MM.1S (cell line): ENCODE data around the gene GPR17.

Source experiments
- DNase-seq: peaks from one replicate; pipeline ENCODE4 v3.0.0-alpha.2; 2015
- H2AFZ ChIP-seq: fragments of 300-600 bp; sonication (generic); 2 replicates; pipeline ENCODE4 v1.6.0; 2016; ENCODE audit warnings: antibody characterized with exemption, low read length
- H3F3A ChIP-seq: fragments of 300-600 bp; sonication (generic); 2 replicates; pipeline ENCODE4 v1.6.1; 2016; ENCODE audit warnings: mild to moderate bottlenecking, antibody characterized with exemption, low read length, moderate library complexity, mixed read lengths; ENCODE audit not compliant: insufficient read depth
- H3K27ac ChIP-seq: fragments of 300-600 bp; sonication (generic); 2 replicates; pipeline ENCODE4 v1.5.1; 2016; ENCODE audit warnings: mild to moderate bottlenecking, low read length
- H3K27me3 ChIP-seq: fragments of 300-600 bp; sonication (generic); replicated peaks from 2 replicates; pipeline ENCODE4 v1.6.0; 2016; ENCODE audit warnings: low read length; ENCODE audit not compliant: insufficient read depth
- H3K36me3 ChIP-seq: fragments of 300-600 bp; sonication (generic); replicated peaks from 2 replicates; pipeline ENCODE4 v1.6.1; 2016; ENCODE audit warnings: mild to moderate bottlenecking, low read length, mixed read lengths; ENCODE audit not compliant: insufficient read depth
- H3K4me1 ChIP-seq: fragments of 300-600 bp; sonication (generic); 2 replicates; pipeline ENCODE4 v1.6.1; 2016; ENCODE audit warnings: low read length, mixed read lengths
- H3K4me2 ChIP-seq: fragments of 300-600 bp; sonication (generic); 2 replicates; pipeline ENCODE4 v1.6.0; 2016; ENCODE audit warnings: low read depth, low read length
- H3K4me3 ChIP-seq: fragments of 300-600 bp; sonication (generic); 2 replicates; pipeline ENCODE4 v1.5.1; 2016; ENCODE audit warnings: low read length, mixed read lengths
- H3K79me2 ChIP-seq: fragments of 300-600 bp; sonication (generic); 2 replicates; pipeline ENCODE4 v1.6.1; 2016; ENCODE audit warnings: mixed run types, low read length, mixed read lengths
- H3K9ac ChIP-seq: fragments of 300-600 bp; sonication (generic); 2 replicates; pipeline ENCODE4 v1.6.1; 2016; ENCODE audit warnings: low read length, mixed read lengths
- H3K9me2 ChIP-seq: fragments of 300-600 bp; sonication (generic); replicated peaks from 2 replicates; pipeline ENCODE4 v1.6.1; 2016; ENCODE audit warnings: mild to moderate bottlenecking, low read length, mixed read lengths; ENCODE audit not compliant: insufficient read depth
- H3K9me3 ChIP-seq: fragments of 300-600 bp; sonication (generic); replicated peaks from 2 replicates; pipeline ENCODE4 v1.6.1; 2016; ENCODE audit warnings: mild to moderate bottlenecking, low read length, mixed read lengths; ENCODE audit not compliant: insufficient read depth
- H4K20me1 ChIP-seq: fragments of 300-600 bp; sonication (generic); 2 replicates; pipeline ENCODE4 v1.6.1; 2016; ENCODE audit warnings: mild to moderate bottlenecking, low read length, moderate library complexity, mixed read lengths; ENCODE audit not compliant: insufficient read depth
- EZH2 ChIP-seq: fragments of 300-600 bp; sonication (generic); optimal IDR thresholded peaks from 2 replicates; pipeline ENCODE3; 2017; ENCODE audit warnings: low read depth, mild to moderate bottlenecking, antibody characterized with exemption, low read length, mixed read lengths
- EZH2phosphoT487 ChIP-seq: fragments of 300-600 bp; sonication (generic); IDR thresholded peaks from 2 replicates; pipeline ENCODE4 v1.6.1; 2018; ENCODE audit warnings: antibody characterized with exemption, low read length
- TF ChIP-seq, protein P1 (sequence below): fragments of 300-600 bp; sonication (generic); IDR thresholded peaks from 2 replicates; pipeline ENCODE4 v1.5.1; 2016; ENCODE audit warnings: antibody characterized with exemption, low read length, mixed read lengths

Gene GPR17

GRCh38 chr2:127661949-127662510, 16.1 kb downstream of the GPR17 start:
- Histone ChIP-seq H3K79me2 (no peaks in the 10 kb centered on the region), H3K27ac (no peak overlapping the region), H2AFZ (no peak overlapping the region), H3K27me3 (peaks cover 5% of the 10 kb centered on the region; the same call in 1 of the 2 replicates), H4K20me1 (no peaks in the 10 kb centered on the region), H3K9me3 (no peaks in the 10 kb centered on the region), H3K4me3 (no peak overlapping the region), H3K4me2 (no peak overlapping the region), H3K4me1 (no peaks in the 10 kb centered on the region), H3K9me2 (no peaks in the 10 kb centered on the region), H3K9ac (no peak overlapping the region), H3K36me3 (no peaks in the 10 kb centered on the region), H3F3A (no peaks in the 10 kb centered on the region)
- DNase-seq = no peak
- TF ChIP-seq, protein P1, sequence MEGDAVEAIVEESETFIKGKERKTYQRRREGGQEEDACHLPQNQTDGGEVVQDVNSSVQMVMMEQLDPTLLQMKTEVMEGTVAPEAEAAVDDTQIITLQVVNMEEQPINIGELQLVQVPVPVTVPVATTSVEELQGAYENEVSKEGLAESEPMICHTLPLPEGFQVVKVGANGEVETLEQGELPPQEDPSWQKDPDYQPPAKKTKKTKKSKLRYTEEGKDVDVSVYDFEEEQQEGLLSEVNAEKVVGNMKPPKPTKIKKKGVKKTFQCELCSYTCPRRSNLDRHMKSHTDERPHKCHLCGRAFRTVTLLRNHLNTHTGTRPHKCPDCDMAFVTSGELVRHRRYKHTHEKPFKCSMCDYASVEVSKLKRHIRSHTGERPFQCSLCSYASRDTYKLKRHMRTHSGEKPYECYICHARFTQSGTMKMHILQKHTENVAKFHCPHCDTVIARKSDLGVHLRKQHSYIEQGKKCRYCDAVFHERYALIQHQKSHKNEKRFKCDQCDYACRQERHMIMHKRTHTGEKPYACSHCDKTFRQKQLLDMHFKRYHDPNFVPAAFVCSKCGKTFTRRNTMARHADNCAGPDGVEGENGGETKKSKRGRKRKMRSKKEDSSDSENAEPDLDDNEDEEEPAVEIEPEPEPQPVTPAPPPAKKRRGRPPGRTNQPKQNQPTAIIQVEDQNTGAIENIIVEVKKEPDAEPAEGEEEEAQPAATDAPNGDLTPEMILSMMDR = no peak
- TF ChIP-seq EZH2phosphoT487 (no peak), EZH2 (no peak)

- no peaks in the 10 kb centered on the region for H3K36me3 ChIP-seq
- DNase-seq = no peak
- no peak overlapping the region for H3K4me3 ChIP-seq
Observed at GRCh38 chr2:127662937-127663565, 17.1 kb downstream of the GPR17 start.

GRCh38 chr2:127663566-127664064, 17.7 kb downstream of the GPR17 start:
- Histone ChIP-seq H2AFZ (no peak overlapping the region), H3K4me2 (no peak overlapping the region), H3K27me3 (peaks cover 5% of the 10 kb centered on the region; the same call in 1 of the 2 replicates)

More at GRCh38 chr2:127662937-127663565, 17.1 kb downstream of the GPR17 start:
- Histone ChIP-seq H3K27me3 (peaks cover 5% of the 10 kb centered on the region; the same call in 1 of the 2 replicates), H3K4me1 (no peaks in the 10 kb centered on the region), H3F3A (no peaks in the 10 kb centered on the region), H3K9me3 (no peaks in the 10 kb centered on the region), H3K4me2 (no peak overlapping the region), H3K27ac (no peak overlapping the region), H3K9me2 (no peaks in the 10 kb centered on the region), H3K9ac (no peak overlapping the region), H2AFZ (no peak overlapping the region), H3K79me2 (no peaks in the 10 kb centered on the region), H4K20me1 (no peaks in the 10 kb centered on the region)
- TF ChIP-seq EZH2 = no peak
- no peak for TF ChIP-seq EZH2phosphoT487
- TF ChIP-seq, protein P1 = no peak

More at GRCh38 chr2:127663566-127664064, 17.7 kb downstream of the GPR17 start:
- Histone ChIP-seq H3K4me3 (no peak overlapping the region), H3K9me2 (no peaks in the 10 kb centered on the region), H3F3A (no peaks in the 10 kb centered on the region), H3K79me2 (no peaks in the 10 kb centered on the region), H3K4me1 (no peaks in the 10 kb centered on the region), H3K36me3 (no peaks in the 10 kb centered on the region), H4K20me1 (no peaks in the 10 kb centered on the region), H3K27ac (no peak overlapping the region), H3K9ac (no peak overlapping the region), H3K9me3 (no peaks in the 10 kb centered on the region)
- TF ChIP-seq, protein P1 = no peak
- TF ChIP-seq EZH2phosphoT487 = no peak
- no peak for TF ChIP-seq EZH2
- no peak for DNase-seq
